HG03354 (cell line): ENCODE results near the gene LY6G5C.

Source experiments
- ATAC-seq: cut with Tn5 transposase; IDR thresholded peaks from one replicate; pipeline ENCODE4 v1.9.1; 2021; ENCODE audit warnings: mild to moderate bottlenecking; ENCODE audit not compliant: unreplicated experiment, poor library complexity, severe bottlenecking

Gene LY6G5C, protein sequence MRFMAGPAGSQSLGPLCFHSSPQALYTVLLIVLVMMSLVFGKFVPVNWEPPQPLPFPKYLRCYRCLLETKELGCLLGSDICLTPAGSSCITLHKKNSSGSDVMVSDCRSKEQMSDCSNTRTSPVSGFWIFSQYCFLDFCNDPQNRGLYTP

GRCh38 chr6:31680226-31681134, at the start of gene LY6G5C:
TSS of gene LY6G5C (minus strand) at chr6:31681067. CDS start at chr6:31680373, 694 bp downstream.
- peak; percentile 48 for ATAC-seq

DNA sequence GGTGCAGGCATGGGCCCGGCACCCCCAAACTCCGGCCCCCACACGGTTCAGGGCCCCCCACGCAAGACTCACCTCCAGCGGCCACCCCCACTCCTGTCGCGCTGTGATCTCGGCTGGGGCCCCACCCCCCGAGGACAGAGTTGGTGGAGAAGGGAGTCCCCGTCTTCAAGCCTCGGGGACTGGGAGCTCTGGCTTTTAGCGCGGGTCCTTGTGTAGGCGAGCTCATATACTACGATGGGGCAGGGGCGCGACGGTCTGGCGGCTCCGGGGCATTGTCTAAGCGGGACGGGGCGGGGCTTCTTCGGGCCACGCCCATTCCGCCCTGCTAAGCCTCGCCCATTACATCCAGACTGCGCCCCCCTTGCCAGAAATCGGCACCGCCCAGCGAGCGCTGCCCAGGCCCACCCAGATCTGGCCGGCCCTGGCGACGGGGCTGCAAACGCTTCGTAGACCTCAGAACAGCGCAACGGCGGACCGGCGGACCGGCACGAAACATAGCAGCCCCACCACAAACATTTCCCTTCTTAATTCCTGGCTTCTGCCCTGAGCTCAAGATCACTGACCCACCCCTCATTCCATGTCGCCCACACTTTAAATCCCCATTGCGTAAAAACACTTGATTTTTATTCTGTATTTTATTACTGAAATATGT, 49.2 kb upstream of the LY6G5C start:
- ATAC-seq, result peak; percentile 33

DNA sequence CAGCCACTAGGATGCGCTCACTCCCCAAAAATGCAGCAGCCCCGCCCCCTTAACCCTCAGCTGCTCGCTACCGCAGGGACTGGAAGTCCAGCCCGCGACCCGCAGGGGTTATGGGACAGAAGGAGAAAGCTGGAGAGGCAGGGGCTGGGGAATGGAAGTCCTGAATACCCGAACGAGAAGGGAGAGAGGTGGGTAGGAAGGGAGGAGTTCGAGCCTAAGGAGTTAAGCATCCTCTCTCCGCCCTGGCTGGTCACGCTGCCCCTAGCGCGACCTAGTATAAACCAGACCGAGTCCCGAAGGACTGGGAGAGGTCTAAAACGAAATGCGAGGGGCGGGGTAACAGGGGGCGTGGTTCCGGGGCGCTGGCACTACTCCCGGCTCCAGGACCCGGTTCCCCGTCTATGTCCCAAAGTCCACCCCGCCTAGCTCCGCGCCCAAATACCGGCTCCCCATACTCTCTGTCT, 48.7 kb upstream of the LY6G5C start:
- ATAC-seq, result peak; percentile 51

GRCh38 chr6:31728767-31729514, 48.1 kb upstream of the LY6G5C start, which contains the start of gene DDAH2:
TSS of gene DDAH2 (minus strand) at chr6:31729299. CDS start at chr6:31729161, 138 bp downstream.
- no peak for ATAC-seq

GRCh38 chr6:31727717-31728671, 47.1 kb upstream of the LY6G5C start:
- no peak for ATAC-seq

- ATAC-seq, result peak; percentile 67
Observed at GRCh38 chr6:31727034-31727716, 46.3 kb upstream of the LY6G5C start.

GRCh38 chr6:31725502-31726350, 44.9 kb upstream of the LY6G5C start:
- no peak for ATAC-seq

DNA sequence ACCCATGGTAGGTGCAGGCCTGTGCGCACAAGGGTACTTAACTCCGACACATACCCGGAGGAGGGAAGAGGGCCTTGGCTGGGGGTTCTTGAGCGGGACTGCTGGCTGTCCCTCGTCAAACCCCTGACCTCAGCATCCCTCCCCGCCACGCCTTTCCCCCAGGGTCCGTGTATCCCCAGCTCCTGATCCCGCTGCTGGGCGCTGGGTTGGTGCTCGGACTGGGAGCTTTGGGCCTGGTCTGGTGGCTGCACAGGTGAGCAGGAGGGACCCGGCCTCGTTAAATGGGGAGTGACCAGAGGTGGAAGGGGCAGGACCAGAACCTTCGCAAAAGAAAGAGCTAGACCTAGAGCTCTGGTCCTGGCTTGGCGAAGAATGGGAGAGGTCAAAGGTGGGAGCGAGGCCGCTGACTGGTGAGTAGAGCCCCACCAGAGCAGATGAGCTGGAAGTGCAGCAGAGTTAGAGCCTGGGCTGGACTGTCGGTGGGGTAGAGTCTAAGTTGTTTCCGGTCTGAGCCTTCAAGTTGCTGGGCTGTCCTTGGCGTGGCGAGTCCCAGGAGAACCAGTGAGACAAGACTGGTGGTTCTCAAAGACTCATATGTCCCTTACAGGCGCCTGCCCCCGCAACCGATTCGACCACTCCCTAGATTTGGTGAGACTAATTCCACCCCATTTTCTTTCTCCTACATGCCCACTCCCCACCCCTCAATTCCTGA, 43.3 kb upstream of the LY6G5C start:
- no peak for ATAC-seq

DNA sequence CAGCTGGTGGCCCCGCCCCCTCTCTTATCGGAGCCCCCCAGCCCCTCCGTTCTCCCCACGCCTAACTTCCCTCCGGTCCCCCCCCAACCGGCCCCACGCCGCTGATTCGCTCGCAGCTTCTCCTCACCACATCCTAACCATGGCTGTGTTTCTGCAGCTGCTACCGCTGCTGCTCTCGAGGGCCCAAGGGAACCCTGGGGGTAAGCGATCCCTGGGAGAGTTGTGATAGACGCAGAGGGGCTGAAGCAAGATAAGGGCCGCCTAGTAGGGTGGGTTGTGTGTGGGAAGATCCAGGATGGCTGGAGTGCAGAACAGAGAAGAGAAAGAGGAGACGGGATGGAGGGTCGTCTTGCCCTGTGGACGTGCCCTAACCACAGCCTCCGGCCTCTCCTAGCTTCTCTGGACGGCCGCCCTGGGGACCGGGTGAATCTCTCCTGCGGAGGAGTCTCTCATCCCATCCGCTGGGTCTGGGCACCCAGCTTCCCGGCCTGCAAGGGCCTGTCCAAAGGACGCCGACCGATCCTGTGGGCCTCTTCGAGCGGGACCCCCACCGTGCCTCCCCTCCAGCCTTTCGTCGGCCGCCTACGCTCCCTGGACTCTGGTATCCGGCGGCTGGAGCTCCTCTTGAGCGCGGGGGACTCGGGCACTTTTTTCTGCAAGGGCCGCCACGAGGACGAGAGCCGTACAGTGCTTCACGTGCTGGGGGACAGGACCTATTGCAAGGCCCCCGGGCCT, 42.5 kb upstream of the LY6G5C start, which contains the start of gene MPIG6B:
TSS of gene MPIG6B (plus strand) at position 129 of the 735 bp plus-strand sequence. CDS start at position 140, 11 bp downstream.
- no peak for ATAC-seq

DNA sequence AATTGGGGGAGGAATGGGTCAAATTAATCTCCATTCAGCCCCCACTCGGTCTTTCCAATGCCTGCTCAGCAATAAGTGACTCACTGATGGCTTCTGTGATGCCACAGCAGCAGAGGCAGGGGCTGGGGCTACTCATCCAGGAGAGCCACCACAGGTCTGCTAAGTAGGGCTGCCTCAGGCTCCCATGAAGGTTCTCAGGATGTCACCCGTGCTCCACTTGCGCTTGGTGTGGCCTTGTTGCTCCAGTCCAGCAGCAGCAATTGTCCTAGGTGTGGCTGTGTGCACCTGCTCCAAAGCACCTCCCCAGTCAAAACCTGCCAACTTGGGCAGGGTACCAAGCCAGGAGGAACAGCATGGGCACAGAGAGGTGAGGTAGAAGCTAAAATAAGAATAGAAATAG, 41.3 kb upstream of the LY6G5C start:
- no peak for ATAC-seq

DNA sequence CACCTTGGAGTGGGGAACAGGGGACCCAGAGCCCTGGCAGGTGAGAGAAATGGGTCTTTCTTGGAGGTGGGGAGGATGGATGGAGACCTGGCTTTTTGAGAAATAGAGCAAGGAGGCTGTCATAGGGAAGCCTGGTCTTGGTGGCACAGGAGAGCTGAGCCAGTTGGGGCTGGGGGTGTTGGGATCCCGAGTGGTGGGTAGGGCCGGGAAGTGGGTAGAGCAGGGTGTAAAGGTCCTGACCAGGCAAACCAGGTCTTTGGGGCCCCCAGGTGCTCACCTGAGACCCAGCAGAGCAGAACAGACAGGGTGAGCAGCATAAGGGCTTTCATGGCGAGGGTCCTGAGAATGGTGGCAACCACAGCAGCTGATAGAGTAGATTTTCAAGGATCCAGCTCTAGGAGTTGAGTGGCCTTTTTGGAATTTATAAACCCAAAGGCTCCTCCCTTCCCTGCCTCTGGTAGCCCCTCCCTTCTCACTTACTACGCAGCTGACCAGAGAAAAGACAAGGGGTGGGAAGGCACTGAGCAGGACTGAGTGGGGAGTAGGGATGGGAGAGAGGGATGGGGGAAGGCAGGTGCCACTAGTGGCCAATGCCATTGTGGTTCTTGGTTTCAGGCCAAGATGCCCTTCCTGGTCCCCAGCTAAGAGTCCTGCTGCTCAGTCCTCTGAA, 40.6 kb upstream of the LY6G5C start, which contains the start of gene LY6G6C:
TSS of gene LY6G6C (minus strand) at position 396 of the 670 bp plus-strand sequence. CDS start at position 329, 67 bp downstream.
- no peak for ATAC-seq

DNA sequence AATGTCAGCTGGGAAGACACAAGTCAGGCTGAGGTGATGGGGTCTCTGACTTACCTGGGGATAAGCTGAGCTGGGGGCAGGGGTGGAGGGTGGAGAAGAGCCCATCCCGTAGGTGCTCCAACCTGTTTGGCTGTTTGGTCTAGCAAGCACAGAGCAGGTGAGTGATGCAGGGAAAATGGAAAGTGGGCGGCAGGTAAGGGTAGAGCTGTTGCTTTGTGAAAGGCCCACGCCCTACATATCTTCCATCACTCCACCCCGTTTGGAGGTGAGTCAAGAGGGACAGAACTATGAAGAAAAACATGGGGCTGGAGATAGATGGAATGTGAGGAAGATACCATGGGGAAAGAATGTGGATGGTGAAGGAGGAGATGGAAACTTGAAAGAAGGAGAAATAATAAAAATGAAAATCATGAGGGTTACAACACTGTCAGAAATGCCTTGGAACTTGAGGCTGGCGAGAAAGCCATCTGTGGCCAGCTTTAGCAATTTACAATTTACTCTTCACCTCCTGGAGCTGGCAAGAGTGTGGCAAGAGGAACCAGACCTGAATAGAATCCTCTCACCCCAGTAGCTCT, 39.4 kb upstream of the LY6G5C start:
- ATAC-seq, result no peak

DNA sequence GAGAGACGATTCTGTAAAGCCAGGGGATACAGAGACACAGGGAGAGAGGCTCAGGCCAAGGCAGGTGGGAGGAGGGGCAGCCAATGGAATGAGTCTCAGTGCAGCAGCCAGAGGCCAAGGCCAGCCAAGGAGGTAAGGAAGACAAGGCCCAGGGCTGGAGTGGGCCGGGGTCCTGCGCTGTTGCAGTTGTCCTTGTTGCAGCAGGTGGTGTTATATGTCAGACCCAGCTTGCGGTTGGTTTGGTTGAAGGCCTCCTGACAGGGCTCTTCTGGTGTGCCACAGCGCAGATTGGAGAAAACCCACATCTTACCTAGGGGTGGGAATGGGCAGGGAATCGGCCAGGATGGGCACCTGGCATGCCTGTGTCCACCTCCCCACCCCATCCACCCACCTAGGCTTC, 38.1 kb upstream of the LY6G5C start:
- ATAC-seq, result no peak

DNA sequence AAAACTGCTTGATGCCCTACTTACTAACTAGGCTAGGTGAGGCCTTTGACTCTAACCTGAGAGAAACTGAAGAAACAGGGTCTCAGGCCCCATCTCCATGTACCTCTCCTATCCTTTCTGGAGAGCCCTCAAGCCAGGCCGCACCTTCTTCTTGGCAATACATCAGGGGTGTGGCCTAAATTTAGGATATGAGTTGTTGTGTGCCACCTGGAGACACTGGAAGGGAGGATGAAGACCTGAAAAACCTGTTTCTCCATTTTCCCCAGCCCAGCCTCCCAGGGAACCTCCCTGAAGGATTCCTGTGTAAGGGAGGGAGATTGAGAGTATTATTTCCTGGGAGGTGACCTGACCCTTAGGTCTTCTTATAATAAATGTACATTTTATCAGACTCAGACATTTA, 37.4 kb upstream of the LY6G5C start:
- ATAC-seq, result no peak
